ENCODE measurements around the gene LMCD1.

LMCD1 gene

GRCh38 chr3:8504611-8504973 lies 3.0 kb downstream of the LMCD1 start:
- no peak overlapping the region for H3K27ac ChIP-seq (ENCODE audit: low read depth, low read length)
- TF ChIP-seq CTCF (IDR thresholded peaks at IDR 0.05; ENCODE audit: insufficient read depth, low read length, poor library complexity, severe bottlenecking) (no peak), EZH2phosphoT487 (conservative IDR thresholded peaks at IDR 0.05; ENCODE audit: low read length) (no peak)
- H3K4me2 ChIP-seq (ENCODE audit: low read depth, low read length, poor library complexity, severe bottlenecking), result no peak overlapping the region
- no peak overlapping the region for H2AFZ ChIP-seq (ENCODE audit: low read depth, low read length, severe bottlenecking)
- H3K36me3 ChIP-seq (ENCODE audit: low read length), result no peaks in the 10 kb centered on the region
- no peaks in the 10 kb centered on the region for H3F3A ChIP-seq (ENCODE audit: insufficient read depth)
- no peak overlapping the region for H3K9ac ChIP-seq (ENCODE audit: low read length)
- H4K20me1 ChIP-seq (ENCODE audit: low read depth, low read length), result no peaks in the 10 kb centered on the region
- H3K9me3 ChIP-seq (ENCODE audit: insufficient read depth, low read length), result no peaks in the 10 kb centered on the region
- H3K4me3 ChIP-seq (ENCODE audit: insufficient read depth, low read length, poor library complexity, severe bottlenecking), result no peak overlapping the region
- no peaks in the 10 kb centered on the region for H3K27me3 ChIP-seq (ENCODE audit: low read length)
- no peaks in the 10 kb centered on the region for H3K79me2 ChIP-seq (ENCODE audit: insufficient read depth, low read length)
- no peaks in the 10 kb centered on the region for H3K9me2 ChIP-seq (replicated peaks; ENCODE audit: insufficient read depth, low read length)

- Histone ChIP-seq H3F3A (ENCODE audit: insufficient read depth) (no peaks in the 10 kb centered on the region), H3K4me3 (ENCODE audit: insufficient read depth, low read length, poor library complexity, severe bottlenecking) (no peak overlapping the region), H3K4me2 (ENCODE audit: low read depth, low read length, poor library complexity, severe bottlenecking) (no peak overlapping the region)
Observed at GRCh38 chr3:8505621-8506020, 4.0 kb downstream of the LMCD1 start.

GRCh38 chr3:8506571-8507061 lies 5.0 kb downstream of the LMCD1 start:
- TF ChIP-seq EZH2phosphoT487 (conservative IDR thresholded peaks at IDR 0.05; ENCODE audit: low read length), result no peak
- TF ChIP-seq CTCF (IDR thresholded peaks at IDR 0.05; ENCODE audit: insufficient read depth, low read length, poor library complexity, severe bottlenecking), result no peak
- Histone ChIP-seq H3K27me3 (ENCODE audit: low read length) (no peaks in the 10 kb centered on the region), H3K9me2 (replicated peaks; ENCODE audit: insufficient read depth, low read length) (no peaks in the 10 kb centered on the region), H3K9ac (ENCODE audit: low read length) (no peak overlapping the region), H3K4me2 (ENCODE audit: low read depth, low read length, poor library complexity, severe bottlenecking) (no peak overlapping the region), H3K4me3 (ENCODE audit: insufficient read depth, low read length, poor library complexity, severe bottlenecking) (no peak overlapping the region), H3K9me3 (ENCODE audit: insufficient read depth, low read length) (no peaks in the 10 kb centered on the region), H2AFZ (ENCODE audit: low read depth, low read length, severe bottlenecking) (no peak overlapping the region), H3F3A (ENCODE audit: insufficient read depth) (no peaks in the 10 kb centered on the region), H3K36me3 (ENCODE audit: low read length) (no peaks in the 10 kb centered on the region), H3K79me2 (ENCODE audit: insufficient read depth, low read length) (no peaks in the 10 kb centered on the region), H4K20me1 (ENCODE audit: low read depth, low read length) (no peaks in the 10 kb centered on the region), H3K27ac (ENCODE audit: low read depth, low read length) (no peak overlapping the region)

More at GRCh38 chr3:8505621-8506020, 4.0 kb downstream of the LMCD1 start:
- Histone ChIP-seq H3K27me3 (ENCODE audit: low read length) (no peaks in the 10 kb centered on the region), H3K79me2 (ENCODE audit: insufficient read depth, low read length) (no peaks in the 10 kb centered on the region), H3K9me2 (replicated peaks; ENCODE audit: insufficient read depth, low read length) (no peaks in the 10 kb centered on the region), H3K36me3 (ENCODE audit: low read length) (no peaks in the 10 kb centered on the region), H3K9ac (ENCODE audit: low read length) (no peak overlapping the region), H4K20me1 (ENCODE audit: low read depth, low read length) (no peaks in the 10 kb centered on the region), H2AFZ (ENCODE audit: low read depth, low read length, severe bottlenecking) (no peak overlapping the region), H3K27ac (ENCODE audit: low read depth, low read length) (no peak overlapping the region), H3K9me3 (ENCODE audit: insufficient read depth, low read length) (no peaks in the 10 kb centered on the region)
- TF ChIP-seq CTCF (IDR thresholded peaks at IDR 0.05; ENCODE audit: insufficient read depth, low read length, poor library complexity, severe bottlenecking), result no peak
